Activated T-helper 1 cell treated with Interleukin-2 at 50 U/mL for 16 hours (primary cell): ENCODE results near the gene SRGAP3.
A peak's percentile ranks its signal among the peaks of the same experiment; 100 is the strongest.

Source experiments
- DNase-seq: peaks from one replicate; pipeline ENCODE4 v3.0.0-alpha.2; 2020; ENCODE audit warnings: low read depth

SRGAP3 gene

DNA sequence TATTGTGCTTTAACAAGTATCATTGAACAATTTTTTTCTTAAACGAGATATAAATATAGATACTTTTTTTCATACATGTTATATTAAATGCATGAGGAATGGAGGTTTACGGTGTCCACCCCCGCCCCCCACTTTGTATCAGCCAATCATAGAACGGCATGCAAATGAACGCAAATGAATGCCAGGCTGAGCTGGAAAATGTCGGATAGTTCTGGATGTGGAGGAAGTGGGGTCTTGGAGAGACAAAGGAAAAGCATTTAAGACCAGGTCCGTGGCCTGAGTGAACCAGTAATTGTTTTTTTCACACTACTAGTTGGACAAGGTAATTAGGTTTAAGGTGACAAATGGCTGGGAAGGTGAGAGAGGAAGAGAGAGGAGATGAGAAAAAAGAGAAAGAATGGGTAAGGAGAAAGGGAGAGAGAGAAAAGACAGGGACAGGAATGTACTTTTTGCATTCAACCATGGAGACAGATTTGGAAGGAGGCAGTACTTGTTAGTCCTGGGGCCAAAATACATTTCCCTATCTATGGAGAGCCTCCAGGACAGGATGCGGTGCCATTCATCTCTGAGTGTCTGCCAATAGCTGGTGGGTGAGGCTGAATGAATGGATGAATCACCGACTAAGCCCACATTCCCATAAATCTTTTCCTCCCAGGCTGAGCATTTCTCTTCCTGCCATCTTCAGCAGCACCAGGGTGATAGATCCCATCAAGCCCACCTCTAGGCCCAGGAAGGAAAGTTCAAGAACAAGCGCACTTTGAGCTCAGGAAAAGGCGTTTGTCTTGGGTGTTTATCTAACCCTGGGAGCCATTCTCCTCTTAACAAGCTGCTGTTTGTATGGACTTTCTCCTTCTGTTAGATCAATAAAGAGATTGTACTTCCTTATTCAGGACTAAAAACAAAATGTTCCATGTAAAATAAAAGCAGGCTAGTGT, 284.7 kb downstream of the SRGAP3 start:
- DNase-seq = no peak

DNA sequence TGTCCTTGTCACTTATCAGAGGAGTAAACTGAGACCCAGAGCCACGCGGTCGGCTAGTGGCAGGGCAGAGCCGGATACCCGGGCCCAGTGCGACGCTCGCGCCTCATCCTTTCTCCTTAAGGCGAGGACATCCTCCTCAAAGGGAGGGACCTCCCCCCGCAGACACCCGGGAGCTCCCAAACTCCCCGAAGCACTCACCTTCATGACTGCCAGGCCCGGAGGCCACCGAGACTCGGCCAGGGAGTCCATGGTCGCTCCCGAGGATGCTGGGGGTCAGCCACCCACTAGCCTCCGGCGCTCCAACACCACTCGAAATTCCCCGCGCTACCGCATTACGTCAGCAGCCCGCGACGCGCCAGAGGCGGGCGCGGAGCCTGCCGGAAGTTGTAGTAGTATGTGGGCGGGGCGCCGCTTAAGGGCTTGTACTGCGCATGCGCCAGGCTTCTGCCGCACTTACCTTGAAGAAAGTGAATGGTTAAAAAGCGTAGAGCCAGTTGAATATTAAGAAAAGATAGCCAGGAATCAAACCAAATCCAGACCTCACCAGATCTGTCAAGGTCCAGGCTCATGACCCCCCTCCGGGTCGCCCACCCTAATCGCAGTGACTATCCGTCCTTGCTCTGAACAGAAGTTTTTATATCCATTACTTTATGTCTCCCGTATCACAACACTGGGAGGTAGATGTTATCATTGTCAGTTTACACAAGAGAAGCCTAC, 286.2 kb downstream of the SRGAP3 start, which contains the start of gene RAD18:
Gene RAD18 (minus strand): TSS at position 336 of the 717 bp plus-strand sequence. CDS start 87 bp downstream, at position 249.
- peak; percentile 87 for DNase-seq

DNA sequence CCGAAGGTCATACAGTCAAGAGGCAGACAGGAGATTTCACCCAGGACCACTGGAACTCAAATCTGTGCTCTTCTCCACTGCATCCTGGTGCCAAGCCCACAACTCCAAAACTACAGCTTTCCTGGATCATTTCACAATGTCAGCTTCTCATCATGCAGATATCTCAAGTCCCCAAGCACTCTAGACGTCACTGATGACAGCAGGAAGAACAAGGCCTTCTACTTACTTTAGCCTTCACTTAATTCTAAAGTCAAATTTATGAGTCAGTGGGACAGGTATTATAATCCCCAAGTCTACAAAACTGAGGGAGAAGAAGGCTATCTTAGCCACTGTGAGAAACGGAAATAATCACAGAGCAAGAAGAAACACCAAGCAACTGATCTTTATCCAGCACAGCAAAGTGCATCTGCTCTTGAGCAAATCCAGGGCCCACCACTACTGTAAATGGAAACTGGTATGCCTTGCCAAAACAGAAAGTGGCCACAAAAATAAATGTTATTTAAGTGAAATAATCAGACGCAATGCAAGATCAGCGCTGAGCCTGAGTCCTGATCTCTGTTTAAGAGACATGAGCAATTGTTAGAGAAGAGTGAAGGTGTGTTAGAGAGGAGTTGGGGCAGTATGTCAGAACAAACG, 287.1 kb downstream of the SRGAP3 start:
- DNase-seq = no peak

DNA sequence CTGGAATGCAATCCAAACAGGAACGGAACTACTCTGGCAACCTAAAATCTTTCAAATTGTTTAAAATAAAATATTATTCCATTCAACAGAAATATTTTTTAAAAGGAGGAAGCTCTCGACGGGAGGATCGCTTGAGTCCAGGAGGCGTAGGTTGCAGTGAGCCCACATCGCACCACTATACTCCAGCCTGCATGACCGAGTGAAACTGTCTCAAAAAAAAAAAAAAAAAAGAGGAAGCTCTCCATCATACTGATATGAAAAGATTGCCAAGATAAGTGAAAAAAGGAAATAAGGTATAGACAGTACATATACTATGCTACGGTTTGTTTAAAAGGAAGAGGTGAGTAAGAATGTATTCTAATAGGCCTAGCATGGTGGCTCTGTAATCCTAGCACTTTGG, 289.8 kb downstream of the SRGAP3 start:
- DNase-seq = no peak

DNA sequence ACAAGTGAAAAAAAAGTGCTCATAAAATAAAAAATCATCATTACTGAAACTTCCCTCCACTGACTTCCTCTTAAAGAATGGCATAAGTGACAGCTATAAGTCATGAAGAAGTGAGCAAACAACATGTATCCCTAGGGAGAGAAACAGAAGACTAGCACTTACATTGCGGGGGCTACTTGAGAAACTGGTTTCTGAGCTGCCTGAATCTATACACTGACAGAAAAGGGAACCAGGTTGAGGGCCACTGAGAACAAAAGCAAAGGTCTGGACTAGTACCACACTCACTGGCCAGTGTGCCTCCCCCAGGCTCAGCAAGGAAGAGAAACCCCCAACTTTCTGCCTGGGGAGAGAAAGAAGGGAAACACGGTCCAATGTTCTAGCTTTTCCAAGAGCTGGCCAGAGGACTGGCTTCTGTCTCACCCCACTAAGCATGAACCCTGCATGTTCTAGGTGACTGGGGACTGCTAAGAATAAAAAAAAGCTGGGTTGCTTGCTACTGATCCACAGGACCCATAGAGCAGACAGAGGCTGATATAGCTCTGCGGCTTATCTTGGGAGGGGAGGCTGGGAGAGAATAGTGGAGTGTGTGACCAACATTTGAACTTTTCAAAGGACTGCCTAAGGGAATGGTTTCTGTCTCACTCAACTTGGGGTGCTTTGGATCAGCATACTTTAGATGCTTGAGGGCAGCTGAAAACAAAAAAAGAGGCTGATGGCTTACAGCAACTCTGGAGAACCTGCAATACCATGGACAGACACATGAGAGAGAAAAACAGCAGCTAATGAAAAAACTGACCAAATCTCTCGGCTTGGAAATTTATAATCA, 294.3 kb downstream of the SRGAP3 start:
- DNase-seq = no peak

DNA sequence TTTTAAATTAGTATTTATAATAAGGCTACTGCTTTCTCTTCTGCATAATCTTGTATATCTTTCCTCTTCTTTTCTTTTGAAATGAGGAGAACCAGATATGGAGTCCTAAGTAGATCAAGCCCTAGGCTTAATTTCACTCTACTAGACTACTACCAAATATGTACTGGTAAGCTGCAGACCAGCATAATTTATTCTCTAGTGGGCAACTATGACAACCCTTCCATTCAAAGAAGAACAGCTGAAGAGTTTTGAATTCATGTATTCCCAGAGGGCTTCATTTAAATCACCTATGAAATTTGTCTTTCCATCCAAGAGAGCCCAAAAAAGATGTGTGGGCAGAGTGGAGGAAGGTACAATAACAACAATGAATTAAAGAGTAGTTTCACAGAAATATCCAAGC, 296.1 kb downstream of the SRGAP3 start:
- DNase-seq = no peak

DNA sequence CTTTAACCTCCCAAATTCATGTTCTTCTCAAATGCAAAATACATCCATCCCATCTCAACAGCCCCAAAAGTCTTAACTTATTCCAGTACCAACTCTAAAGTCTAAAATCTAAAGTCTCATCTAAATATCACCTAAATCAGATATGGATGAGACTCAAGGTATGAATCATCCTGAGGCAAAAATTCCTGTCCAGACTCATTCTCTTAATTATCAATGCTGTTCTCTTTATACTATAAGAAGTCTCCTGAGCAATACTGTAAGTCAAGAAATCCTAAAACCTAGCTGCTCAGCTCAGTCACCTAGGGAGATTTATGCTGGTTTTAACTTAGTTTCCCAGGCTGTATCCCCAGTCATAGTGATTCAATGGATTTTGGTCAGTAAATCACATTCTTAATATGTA, 297.3 kb downstream of the SRGAP3 start:
- DNase-seq = no peak

DNA sequence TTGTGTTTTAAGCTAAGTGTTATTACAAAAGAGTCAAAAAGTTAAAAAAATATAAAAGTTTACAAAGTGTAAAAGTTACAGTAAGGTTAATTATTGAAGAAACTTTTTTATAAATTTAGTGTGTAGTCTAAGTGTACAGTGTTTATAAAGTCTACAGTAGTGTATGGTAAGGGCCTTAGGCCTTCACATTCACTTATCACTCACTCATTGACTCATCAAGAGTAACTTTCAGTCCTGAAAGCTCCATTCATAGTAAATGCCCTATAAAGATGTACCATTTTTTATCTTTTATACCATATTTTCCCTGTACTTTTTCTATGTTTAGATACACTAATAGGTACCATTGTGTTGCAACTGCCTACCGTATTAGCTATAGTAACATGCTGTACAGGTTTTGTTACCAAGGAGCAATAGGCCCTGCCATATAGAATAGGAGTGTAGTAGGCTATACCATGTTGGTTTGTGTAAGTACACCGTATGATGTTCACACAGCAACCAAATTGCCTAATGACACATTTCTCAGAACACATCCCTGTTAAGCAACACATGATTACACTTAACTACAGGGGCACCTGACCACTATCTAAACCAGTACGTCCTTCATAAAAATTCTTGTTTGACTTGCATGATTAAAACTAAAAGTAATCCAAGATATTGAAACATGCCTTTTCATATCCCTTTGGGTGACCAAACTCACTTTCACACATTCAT, 303.4 kb downstream of the SRGAP3 start:
- no peak for DNase-seq

DNA sequence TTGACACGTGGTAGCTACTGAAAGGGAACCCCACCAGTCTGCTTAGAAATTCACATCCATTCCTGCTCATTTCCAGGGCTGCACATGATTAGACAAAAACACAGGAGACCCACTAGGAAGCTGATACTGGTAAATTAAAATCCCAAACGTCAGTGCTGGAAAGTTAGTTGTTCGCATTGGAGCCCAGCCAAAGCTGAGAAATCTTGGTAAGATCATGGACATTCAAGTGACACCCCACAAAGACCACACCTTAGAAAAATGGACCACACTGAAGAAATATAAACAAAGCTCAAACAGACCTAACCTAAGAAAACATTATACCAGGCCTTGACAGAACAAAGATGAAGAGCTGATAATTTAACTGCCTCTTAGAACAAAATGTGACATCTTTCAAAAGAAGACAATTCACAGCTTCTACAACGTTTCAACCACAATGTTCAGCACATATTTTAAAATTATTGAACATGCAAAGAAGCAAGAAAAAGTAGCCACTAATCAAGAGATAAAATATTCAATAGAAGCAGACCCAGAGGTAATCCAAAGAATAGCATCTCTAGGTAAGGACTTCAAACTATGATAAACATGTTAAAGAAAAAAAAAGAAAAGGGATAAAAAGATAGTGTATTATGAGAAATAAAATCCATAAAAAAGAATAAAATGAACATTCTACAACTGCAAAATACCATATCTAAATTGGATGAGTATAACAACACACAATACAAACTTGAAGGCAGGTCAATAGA, 306.5 kb downstream of the SRGAP3 start:
- no peak for DNase-seq

DNA sequence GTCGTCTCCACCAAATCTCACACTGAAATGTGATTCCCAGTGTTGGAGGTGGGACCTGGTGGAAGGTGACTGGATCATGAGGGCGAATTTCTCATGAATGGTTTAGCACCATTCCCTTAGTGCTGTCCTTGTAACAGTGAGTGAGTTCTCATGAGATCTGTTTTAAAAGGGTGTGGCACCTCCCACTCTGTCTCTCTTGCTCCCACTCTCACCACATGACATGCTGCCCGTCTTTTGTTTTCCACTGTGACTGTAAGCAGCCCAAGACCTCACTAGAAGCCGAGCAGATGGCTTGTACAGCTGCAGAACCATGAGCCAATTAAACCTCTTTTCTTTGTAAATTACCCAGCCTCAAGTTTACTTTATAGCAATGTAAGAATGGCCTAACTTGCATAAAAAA, 307.3 kb downstream of the SRGAP3 start:
- DNase-seq = no peak

DNA sequence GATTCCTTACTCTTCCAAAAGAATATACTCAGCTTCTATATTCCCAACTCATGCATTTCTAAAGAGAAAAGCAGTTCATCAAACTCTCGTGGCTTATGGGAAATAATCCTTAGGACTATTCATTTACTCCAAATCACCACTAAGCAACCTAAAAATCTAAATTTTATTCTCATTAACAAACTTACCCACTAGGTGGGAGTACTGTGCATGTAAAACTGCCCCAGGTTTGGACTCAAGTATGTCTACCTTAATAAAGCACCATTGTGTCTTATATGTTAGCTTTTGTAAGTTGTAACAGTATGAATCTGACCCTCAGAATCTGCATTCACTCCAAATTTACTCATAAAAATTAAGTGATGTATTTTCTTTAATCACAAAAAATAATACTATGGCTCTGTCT, 311.4 kb downstream of the SRGAP3 start:
- no peak for DNase-seq

DNA sequence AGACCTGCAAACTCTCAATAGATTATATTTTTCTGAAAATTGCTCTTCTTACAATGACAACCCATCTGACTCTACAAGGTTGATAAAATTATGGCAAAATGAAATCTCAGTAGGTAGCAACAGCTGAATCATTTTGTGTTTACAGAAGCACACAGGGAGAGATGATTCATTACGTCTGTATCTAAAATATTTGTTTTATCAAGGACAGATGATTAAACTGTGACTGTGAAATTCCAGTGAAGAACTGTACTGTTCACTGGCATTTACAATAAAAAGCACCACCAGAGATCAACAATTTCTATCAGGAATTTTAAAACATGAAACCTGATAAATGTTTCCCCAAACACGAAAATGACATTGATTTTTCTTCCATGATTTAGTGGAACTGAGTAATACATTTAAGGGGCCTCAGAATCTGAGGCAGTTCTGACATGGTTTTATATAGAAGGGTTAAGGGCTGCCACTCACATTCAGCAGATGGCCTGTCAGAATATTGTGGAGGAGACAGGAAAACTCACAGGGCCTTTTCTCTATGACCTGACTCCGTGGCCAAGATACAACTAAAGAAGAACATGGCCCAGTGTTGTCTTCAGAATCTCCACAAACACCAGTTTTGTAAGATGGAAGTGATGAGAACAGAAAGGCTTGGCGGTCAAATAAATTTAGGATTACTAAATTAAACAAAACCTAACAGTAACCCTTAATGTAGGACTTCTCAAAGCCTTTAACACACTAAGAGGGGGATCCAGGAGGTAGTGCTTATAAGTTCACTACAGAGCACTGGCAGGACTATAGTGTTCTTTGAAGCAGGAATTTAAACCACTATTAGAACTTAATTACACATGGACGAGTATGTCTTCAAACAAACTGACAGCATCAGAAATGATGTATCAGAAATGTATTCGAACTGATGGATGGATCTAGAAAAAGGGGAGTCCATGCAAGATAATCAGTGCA, 312.1 kb downstream of the SRGAP3 start:
- no peak for DNase-seq

DNA sequence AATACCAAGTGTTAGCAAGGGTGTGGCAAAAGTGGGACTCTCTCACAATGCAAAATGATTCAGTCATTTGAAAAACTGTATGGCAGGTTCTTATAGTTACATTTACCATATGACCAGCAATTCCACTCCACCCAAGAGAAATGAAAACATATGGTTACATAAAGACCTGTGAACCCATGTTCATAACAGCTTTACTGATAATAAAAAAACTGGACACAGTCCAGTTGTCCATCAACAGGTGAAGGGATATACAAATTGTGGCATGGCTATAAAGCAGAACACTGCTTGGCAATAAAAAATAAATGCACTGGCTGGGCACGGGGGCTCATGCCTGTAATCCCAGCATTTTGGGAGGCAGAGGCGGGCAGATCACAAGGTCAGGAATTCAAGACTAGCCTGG, 316.9 kb downstream of the SRGAP3 start:
- DNase-seq = no peak

DNA sequence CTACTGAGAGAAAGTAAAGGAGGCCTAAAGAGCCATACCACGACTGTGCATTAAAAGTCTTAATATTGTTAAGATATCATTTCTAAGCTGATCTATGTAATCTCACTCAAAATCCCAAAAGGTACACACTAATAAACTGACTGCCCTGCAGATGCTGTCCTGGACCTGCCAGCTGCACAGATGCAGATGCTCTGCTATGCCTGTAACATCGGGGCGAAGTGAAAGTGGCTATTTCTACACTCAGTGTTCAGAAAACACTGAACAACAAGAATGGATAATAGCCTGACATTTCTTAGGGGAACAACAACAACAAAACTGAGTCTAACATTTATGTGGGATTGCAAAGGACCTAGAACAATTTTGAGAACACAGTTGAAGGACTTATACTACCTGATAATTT, 318.1 kb downstream of the SRGAP3 start:
- DNase-seq = no peak
